GM10266 (cell line): ENCODE results near the gene AAK1.
"Not testable (repeated sequence)": the region's sequence is repeated elsewhere in the genome, so short reads cannot be mapped to it uniquely, and the experiment has no call there.

Source experiments
- DNase-seq: peaks from one replicate; pipeline ENCODE4 v3.0.0; 2012; ENCODE audit errors: extremely low spot score
- TF ChIP-seq, protein P1 (sequence below): IDR thresholded peaks from 2 replicates; pipeline ENCODE4 v1.5.1; 2012; ENCODE audit warnings: mild to moderate bottlenecking, low read depth; ENCODE audit not compliant: control insufficient read depth, insufficient read depth; ENCODE audit errors: missing control alignments

AAK1 gene

DNA sequence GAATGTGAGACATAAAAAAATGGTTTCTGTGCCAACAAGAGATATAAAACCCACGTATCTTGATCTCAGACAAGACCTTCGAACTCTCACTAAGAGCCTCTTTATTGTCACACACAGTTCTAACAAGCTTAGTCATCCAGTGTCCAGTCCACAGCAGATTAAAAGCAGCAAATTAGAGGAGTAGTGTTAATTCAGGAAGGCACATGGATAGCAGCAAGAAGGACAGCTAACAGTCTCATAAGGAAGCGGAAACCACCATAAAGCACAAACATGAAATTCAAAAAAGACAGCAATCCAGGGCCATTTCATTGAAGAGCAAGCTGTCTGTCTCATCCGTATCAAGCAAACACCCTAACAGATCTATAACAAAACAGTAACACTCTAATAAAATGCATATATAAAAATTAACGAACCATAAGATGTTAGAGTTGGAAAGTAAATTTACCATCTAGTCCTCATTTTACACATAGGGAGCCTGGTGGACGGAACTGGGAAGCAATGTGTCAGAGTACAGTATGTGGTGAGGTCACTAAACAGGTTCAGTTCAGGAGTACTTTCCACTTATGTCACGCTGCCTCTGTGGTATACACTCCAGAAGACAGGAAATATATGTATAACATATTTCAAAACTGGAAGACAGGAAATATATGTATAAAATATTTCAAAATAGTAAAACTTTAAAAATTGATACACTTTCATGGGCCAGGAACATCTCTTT lies 18.3 kb downstream of the AAK1 start:
- no peak for DNase-seq
- TF ChIP-seq, protein P1, sequence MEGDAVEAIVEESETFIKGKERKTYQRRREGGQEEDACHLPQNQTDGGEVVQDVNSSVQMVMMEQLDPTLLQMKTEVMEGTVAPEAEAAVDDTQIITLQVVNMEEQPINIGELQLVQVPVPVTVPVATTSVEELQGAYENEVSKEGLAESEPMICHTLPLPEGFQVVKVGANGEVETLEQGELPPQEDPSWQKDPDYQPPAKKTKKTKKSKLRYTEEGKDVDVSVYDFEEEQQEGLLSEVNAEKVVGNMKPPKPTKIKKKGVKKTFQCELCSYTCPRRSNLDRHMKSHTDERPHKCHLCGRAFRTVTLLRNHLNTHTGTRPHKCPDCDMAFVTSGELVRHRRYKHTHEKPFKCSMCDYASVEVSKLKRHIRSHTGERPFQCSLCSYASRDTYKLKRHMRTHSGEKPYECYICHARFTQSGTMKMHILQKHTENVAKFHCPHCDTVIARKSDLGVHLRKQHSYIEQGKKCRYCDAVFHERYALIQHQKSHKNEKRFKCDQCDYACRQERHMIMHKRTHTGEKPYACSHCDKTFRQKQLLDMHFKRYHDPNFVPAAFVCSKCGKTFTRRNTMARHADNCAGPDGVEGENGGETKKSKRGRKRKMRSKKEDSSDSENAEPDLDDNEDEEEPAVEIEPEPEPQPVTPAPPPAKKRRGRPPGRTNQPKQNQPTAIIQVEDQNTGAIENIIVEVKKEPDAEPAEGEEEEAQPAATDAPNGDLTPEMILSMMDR: no peak

DNA sequence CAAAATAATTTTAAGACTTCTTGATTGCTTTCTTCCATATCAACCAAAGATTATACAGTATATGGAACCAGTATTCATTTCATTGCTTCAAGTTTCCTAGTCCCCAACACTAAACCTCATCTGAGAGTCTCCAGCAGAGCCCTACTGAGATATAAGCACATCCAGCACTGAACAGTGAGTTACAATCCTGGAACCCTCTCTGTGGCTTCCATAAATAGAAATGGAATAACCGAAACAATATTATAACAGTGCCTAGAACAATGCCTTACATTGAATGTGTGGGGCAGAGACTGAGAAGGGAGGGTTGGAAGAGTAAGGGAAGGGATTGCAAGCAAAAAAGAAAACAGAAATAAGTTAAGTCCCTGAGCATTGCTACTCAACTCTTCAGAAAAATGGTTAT lies 18.9 kb downstream of the AAK1 start:
- TF ChIP-seq, protein P1: no peak
- no peak for DNase-seq

DNA sequence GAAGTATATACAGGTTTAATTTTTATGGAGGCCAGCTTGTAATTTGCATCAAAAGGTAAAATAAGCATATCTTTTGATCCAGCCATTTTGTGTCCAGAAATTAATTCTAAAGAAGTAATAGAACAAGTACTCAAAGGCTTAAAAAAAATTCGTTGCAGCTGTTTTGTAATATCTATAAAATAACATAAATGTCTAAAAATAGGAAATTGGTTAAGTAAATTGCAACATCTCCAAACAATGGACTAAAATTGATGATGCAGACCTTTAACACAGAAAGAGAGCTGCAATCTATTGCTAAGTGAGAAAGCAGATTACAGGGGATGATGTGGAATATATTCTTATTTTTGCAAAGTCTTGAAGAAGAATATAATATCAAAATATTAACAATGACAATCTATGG lies 19.4 kb downstream of the AAK1 start:
- TF ChIP-seq, protein P1: no peak
- no peak for DNase-seq

DNA sequence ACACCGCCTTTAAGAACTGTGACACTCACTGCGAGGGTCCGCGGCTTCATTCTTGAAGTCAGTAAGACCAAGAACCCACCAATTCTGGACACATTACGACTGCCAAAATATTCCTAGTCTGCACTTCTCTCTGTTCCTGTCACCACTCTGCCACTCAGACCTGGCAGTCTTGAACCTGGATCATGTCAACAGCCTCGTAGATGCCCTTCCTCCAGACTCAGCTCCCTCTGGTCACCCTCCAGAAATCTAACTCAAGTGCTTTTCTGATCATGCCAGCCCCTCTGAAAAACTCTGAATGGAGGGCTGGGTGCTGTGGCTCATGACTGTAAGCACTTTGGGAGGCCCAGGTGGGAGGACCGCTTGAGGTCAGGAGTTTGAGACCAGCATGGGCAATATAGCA lies 20.3 kb downstream of the AAK1 start:
- DNase-seq: no peak
- TF ChIP-seq, protein P1: no peak

DNA sequence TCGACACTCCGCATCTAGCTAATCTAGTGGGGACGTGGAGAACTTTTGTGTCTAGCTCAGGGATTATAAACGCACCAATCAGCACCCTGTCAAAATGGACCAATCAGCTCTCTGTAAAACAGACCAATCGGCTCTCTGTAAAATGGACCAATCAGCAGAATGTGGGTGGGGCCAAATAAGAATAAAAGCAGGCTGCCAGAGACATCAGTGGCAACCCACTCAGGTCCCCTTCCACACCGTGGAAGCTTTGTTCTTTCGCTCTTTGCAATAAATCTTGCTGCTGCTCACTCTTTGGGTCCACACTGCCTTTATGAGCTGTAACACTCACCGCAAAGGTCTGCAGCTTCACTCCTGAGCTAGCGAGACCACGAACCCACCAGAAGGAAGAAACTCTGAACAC lies 20.7 kb downstream of the AAK1 start:
- DNase-seq: not testable (repeated sequence)

DNA sequence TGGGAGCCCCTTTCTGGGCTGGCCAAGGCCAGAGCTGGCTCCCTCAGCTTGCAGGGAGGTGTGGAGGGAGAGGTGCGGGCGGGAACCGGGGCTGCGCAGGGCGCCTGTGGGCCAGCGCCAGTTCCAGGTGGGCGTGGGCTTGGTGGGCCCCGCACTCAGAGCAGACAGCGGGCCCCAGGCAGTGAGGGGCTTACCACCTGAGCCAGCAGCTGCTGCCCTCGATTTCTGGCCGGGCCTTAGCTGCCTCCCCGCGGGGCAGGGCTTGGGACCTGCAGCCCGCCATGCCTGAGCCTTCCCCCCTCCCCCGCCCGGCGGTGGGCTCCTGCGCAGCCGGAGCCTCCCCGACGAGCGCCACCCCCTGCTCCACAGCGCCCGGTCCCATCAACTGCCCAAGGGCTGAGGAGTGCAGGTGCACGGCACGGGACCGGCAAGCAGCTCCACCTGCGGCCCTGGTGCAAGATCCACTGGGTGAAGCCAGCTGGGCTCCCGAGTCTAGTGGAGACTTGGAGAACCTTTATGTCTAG lies 21.5 kb downstream of the AAK1 start:
- DNase-seq: not testable (repeated sequence)

DNA sequence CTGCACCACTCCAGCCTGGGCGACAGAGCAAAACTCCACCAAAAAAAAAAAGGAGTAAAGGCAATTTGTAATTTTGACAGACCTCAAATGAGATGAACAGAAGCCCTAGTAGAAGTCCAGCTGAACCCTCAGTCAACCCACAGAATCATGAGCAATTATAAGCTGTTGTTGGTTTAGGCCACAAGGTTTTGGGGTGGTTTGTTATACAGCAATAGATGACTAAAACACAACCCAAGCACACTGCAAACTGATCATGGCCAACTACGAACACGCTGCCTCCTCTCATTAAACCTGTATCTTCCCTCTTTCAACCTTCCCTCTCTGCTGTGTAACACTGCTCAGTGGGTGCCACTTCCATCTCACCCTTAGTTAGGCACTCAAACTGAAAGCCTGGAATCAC lies 22.1 kb downstream of the AAK1 start:
- TF ChIP-seq, protein P1: no peak
- DNase-seq: no peak

DNA sequence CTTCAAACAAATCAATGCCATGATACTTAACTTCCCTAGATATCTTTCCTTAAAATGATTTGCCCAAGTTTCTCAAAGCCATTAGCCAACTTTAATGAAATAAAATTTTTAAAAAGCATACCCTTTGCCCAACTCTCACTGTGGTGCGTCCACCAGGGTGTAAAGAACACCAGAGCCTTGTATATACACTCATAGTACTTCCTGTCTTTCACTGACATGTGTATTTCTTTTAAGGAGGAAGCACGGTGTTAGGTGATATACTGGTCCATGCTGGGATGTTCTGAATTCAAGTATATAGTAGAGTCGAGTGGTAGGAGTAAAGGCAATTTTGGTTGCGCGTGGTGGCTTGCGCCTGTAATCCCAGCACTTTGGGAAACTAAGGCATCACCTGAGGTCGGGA lies 22.7 kb downstream of the AAK1 start:
- no peak for DNase-seq
- TF ChIP-seq, protein P1: no peak
